Measurements from ENCODE around the gene MAEA.

Gene MAEA

GRCh38 chr4:1337951-1338751, 48.5 kb downstream of the MAEA start:
- no peak for DNase-seq

- DNase-seq: no peak
These were observed 49.2 kb downstream of the MAEA start for GRCh38 chr4:1338752-1339414.

GRCh38 chr4:1339489-1339888, 49.8 kb downstream of the MAEA start:
- no peak for DNase-seq

- DNase-seq: no peak
These were observed 50.6 kb downstream of the MAEA start for GRCh38 chr4:1340181-1340747.

- DNase-seq: no peak
These were observed 51.2 kb downstream of the MAEA start for GRCh38 chr4:1340861-1341260.

- DNase-seq: no peak
These were observed 52.3 kb downstream of the MAEA start for GRCh38 chr4:1342003-1342402.

- no peak for DNase-seq
These were observed 55.0 kb downstream of the MAEA start for GRCh38 chr4:1344696-1345095.

GRCh38 chr4:1345903-1346780, 56.5 kb downstream of the MAEA start:
- peak; percentile 51 for DNase-seq

- DNase-seq: peak; percentile 100
These were observed 57.2 kb downstream of the MAEA start, which contains the start of gene UVSSA for GRCh38 chr4:1346781-1347409. UVSSA (plus strand) TSS chr4:1347208; CDS start chr4:1348092, 884 bp downstream.

GRCh38 chr4:1347410-1347864, 57.7 kb downstream of the MAEA start:
- DNase-seq: peak; percentile 70

GRCh38 chr4:1348014-1348513, 58.4 kb downstream of the MAEA start:
- no peak for DNase-seq

GRCh38 chr4:1348746-1349145, 59.1 kb downstream of the MAEA start:
- no peak for DNase-seq

GRCh38 chr4:1349359-1350168, 59.9 kb downstream of the MAEA start:
- no peak for DNase-seq

- DNase-seq: no peak
These were observed 60.5 kb downstream of the MAEA start for GRCh38 chr4:1350169-1350520.

GRCh38 chr4:1351854-1352566, 62.3 kb downstream of the MAEA start:
- peak; percentile 93 for DNase-seq

- no peak for DNase-seq
These were observed 62.8 kb downstream of the MAEA start for GRCh38 chr4:1352567-1352900.

GRCh38 chr4:1353186-1354055, 63.7 kb downstream of the MAEA start:
- no peak for DNase-seq

GRCh38 chr4:1354136-1354982, 64.7 kb downstream of the MAEA start:
- DNase-seq: no peak

- no peak for DNase-seq
These were observed 65.2 kb downstream of the MAEA start for GRCh38 chr4:1354983-1355275.
